ENCODE measurements around the gene TLDC2.
A peak's percentile ranks its signal among the peaks of the same experiment; 100 is the strongest.
"Not testable (repeated sequence)": the region's sequence is repeated elsewhere in the genome, so short reads cannot be mapped to it uniquely, and the experiment has no call there.

Gene TLDC2

DNA sequence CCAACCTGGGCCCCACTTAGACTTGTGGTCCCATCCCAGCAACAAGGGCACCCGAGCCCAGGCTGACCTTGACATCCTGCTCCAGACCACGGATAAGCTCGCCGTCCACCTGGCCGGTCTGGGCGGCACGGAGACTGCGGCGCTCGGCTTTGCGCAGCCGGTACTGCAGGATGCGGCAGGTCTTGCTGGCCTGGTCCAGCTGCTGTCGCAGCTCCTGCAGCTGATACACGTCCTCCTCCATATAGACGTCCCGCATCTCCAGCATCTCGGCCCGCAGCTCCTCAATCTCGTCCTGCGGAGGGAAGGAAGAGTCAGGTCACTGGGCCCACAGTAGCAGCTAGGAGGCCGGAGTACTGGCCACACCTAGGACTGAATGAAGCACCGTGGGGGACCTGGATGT is 36.8 kb upstream of the TLDC2 start:
- no peak for DNase-seq
- intact Hi-C loops (cut with DNase I; ENCODE audit: low total_unique reads): no loop called here
- Histone ChIP-seq H3K27me3 (no peaks in the 10 kb centered on the region), H3K27ac (no peak overlapping the region), H3K4me3 (no peak overlapping the region), H3K4me1 (peaks cover 7 to 49% (median 29%) of the 10 kb centered on the region in 4 donors), H3K36me3 (peaks cover 0 to 12% (median 12%) of the 10 kb centered on the region in 3 donors), H3K9me3 (no peaks in the 10 kb centered on the region)
- TF ChIP-seq, protein P1, sequence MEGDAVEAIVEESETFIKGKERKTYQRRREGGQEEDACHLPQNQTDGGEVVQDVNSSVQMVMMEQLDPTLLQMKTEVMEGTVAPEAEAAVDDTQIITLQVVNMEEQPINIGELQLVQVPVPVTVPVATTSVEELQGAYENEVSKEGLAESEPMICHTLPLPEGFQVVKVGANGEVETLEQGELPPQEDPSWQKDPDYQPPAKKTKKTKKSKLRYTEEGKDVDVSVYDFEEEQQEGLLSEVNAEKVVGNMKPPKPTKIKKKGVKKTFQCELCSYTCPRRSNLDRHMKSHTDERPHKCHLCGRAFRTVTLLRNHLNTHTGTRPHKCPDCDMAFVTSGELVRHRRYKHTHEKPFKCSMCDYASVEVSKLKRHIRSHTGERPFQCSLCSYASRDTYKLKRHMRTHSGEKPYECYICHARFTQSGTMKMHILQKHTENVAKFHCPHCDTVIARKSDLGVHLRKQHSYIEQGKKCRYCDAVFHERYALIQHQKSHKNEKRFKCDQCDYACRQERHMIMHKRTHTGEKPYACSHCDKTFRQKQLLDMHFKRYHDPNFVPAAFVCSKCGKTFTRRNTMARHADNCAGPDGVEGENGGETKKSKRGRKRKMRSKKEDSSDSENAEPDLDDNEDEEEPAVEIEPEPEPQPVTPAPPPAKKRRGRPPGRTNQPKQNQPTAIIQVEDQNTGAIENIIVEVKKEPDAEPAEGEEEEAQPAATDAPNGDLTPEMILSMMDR (IDR thresholded peaks at IDR 0.05): no peak

DNA sequence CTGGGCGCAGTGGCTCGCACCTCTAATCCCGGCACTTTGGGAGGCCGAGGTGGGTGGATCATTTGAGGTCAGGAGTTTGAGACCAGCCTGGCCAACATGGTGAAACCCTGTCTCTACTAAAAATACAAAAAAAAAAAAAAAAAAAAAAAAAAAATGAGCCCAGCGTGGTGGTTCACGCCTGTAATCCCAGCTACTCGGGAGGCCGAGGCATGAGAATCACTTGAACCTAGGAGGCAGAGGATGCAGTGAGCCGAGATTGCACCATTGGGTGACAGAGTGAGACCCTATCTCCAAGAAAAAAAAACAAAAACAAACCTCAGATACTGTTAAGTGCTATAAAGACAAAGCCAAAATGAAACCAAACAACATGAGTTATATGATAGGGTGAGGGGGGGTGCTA is 34.9 kb upstream of the TLDC2 start:
- DNase-seq; H3K27me3 ChIP-seq; H3K4me3 ChIP-seq; H3K9me3 ChIP-seq; intact Hi-C loops (cut with DNase I; ENCODE audit: low total_unique reads): not testable (repeated sequence)
- peaks cover 7 to 51% (median 34%) of the 10 kb centered on the region in 4 donors for H3K4me1 ChIP-seq
- peak overlapping the region in 1 of 2 donors; percentile 96 for H3K27ac ChIP-seq
- peaks cover 0 to 12% (median 12%) of the 10 kb centered on the region in 3 donors for H3K36me3 ChIP-seq

DNA sequence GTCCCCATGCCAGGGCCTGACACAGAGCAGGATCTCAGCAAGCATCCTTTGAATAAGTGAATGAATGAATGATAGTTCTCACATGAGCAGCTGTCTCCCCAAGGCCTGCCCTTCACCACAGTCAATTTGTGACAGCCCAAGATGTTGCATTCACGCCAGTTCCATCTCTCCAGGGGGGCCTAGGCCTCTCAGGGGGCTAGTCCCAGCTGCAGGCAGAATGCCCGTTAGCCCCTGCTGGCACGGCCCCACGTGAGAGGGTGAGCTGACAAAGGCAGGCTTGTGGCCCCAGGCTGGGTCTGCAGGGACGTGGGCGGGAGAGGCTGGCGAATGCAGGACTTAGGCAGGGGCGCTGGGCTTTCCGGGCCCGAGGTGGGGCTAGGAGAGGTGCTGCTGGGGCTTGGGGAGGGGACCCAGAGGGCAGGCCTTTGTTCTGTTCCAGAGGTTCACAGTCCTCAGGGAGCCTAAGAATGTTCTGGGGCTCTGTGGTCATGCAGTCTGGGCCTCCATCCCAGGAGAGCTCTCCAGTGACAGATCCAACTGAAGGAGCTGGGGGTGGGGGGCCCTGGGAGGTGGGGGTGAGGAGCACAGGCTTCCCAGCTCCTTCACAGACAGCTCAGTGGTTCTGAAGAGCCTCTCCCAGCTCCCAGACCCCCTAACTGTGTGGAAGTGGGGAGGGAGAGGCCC is 30.5 kb upstream of the TLDC2 start:
- Histone ChIP-seq H3K9me3 (no peaks in the 10 kb centered on the region), H3K27me3 (no peaks in the 10 kb centered on the region), H3K4me3 (no peak overlapping the region), H3K4me1 (peaks cover 15 to 79% (median 63%) of the 10 kb centered on the region in 4 donors), H3K36me3 (no peaks in the 10 kb centered on the region), H3K27ac (peak overlapping the region; percentile 89 to 96)
- intact Hi-C loops (cut with DNase I; ENCODE audit: low total_unique reads): no loop called here
- TF ChIP-seq, protein P1 (IDR thresholded peaks at IDR 0.05): no peak
- no peak for DNase-seq

DNA sequence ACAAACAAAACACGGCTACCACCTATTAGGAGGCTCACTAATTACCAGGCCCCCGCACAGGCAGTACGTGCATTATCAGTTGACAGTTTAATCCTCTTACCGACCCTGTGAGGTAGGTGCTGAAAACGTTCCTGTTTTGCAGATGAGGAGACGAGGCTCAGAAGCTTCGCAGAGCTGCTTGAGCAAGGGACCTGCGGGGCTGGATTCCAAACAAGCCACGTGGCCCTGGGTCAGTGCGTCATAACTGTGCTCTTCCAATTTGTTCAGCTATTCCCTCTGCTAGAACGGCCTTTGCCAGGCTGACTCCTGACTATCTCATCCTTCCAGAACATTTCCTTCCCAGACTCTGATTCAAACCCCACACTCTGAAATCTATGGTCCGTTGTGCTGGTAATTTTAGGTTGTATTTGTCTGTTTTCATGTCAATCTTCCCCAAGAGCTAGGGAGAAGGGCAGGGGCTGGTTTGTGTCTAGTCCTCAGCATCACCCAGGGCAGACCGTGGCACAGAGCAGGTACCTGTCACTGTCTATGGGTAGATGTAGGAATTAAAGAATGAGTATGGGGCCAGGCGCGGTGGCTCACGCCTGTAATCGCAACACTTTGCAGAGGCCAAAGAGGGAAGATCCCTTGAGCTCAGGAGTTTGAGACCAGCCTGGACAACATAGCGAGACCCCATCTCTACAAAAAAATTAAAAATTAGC is 28.8 kb upstream of the TLDC2 start:
- intact Hi-C loops (cut with DNase I; ENCODE audit: low total_unique reads): no loop called here
- H3K4me1 ChIP-seq: peaks cover 15 to 88% (median 70%) of the 10 kb centered on the region in 4 donors

DNA sequence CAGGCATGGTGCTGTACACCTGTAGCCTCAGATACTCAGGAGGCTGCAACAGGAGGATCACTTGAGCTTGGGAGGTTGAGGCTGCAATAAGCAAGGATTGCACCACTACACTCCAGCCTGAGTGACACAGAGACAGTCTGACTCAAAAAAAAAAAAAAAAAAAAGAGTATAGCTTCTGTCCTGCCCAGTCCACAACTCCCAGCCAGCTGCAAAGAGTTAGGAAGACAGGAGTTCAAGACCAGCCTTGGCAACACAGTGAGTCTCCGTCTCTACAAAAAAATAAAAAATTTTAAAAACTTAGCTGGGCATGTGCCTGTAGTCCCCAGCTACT is 28.3 kb upstream of the TLDC2 start:
- Histone ChIP-seq H3K4me3 (no peak overlapping the region), H3K36me3 (no peaks in the 10 kb centered on the region), H3K9me3 (no peaks in the 10 kb centered on the region), H3K27ac (peak overlapping the region; percentile 89 to 96), H3K27me3 (no peaks in the 10 kb centered on the region), H3K4me1 (peaks cover 15 to 88% (median 75%) of the 10 kb centered on the region in 4 donors)
- TF ChIP-seq, protein P1 (IDR thresholded peaks at IDR 0.05): no peak
- intact Hi-C loops (cut with DNase I; ENCODE audit: low total_unique reads): no loop called here
- DNase-seq: no peak

More for the DNA sequence above, 28.8 kb upstream of the TLDC2 start:
- peak; percentile 89 to 97 for DNase-seq
- H3K27ac ChIP-seq: peak overlapping the region; percentile 89 to 96
- H3K36me3 ChIP-seq: no peaks in the 10 kb centered on the region
- no peak overlapping the region for H3K4me3 ChIP-seq
- no peaks in the 10 kb centered on the region for H3K27me3 ChIP-seq
- TF ChIP-seq, protein P1 (IDR thresholded peaks at IDR 0.05): no peak
- no peaks in the 10 kb centered on the region for H3K9me3 ChIP-seq

DNA sequence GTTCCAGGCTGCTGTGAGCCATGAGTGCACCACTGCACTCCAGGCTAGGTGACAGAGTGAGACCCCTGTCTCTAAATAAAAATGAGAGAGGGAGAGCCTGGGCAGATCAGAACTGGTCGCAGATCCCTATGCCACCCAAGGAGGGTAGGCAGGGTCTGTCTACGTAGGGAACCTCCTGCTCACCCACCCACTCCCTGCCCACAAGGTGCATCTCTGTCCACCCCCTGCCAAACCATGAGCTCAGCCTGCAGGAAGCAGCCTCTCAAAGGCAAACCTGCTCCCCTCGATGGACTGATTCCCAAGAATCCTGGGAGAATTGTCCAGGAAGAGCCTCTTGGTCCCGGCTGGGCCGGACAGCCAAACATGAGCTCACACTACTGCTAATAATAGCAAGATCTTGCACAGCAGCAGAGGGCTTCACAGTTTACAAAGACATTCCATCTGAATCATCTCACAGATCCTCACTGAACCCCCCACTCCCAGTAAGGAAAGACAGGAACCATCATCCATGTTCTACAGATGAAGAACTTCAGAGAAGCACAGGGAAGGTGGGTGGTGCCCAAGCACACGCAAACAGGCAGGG is 27.8 kb upstream of the TLDC2 start:
- Histone ChIP-seq H3K4me3 (no peak overlapping the region), H3K4me1 (peaks cover 12 to 88% (median 76%) of the 10 kb centered on the region in 4 donors), H3K27ac (peak overlapping the region; percentile 89 to 96), H3K36me3 (no peaks in the 10 kb centered on the region), H3K27me3 (no peaks in the 10 kb centered on the region), H3K9me3 (no peaks in the 10 kb centered on the region)
- TF ChIP-seq, protein P1 (IDR thresholded peaks at IDR 0.05): no peak
- intact Hi-C loops (cut with DNase I; ENCODE audit: low total_unique reads): no loop called here
- DNase-seq: peak; percentile 63 to 84
